GM21529 (cell line): ENCODE measurements around the gene SDS.

Source experiments
- ATAC-seq: cut with Tn5 transposase; IDR thresholded peaks from one replicate; pipeline ENCODE4 v1.9.1; 2021; ENCODE audit not compliant: unreplicated experiment

SDS gene

GRCh38 chr12:113403435-113404415 is at the start of gene SDS:
Gene SDS, minus strand, starts transcription at chr12:113403887. Its CDS starts 4,179 bp downstream, at chr12:113399708.
- no peak for ATAC-seq

GRCh38 chr12:113453330-113453729 is 49.6 kb upstream of the SDS start:
- ATAC-seq = no peak

GRCh38 chr12:113452458-113452857 is 48.8 kb upstream of the SDS start:
- ATAC-seq = no peak

GRCh38 chr12:113449839-113450238 is 46.2 kb upstream of the SDS start:
- ATAC-seq = no peak

- ATAC-seq = no peak
Observed at GRCh38 chr12:113449299-113449698, 45.6 kb upstream of the SDS start.

GRCh38 chr12:113448873-113449272 is 45.2 kb upstream of the SDS start:
- ATAC-seq = no peak

GRCh38 chr12:113445544-113446171 is 42.0 kb upstream of the SDS start:
- ATAC-seq = no peak

- no peak for ATAC-seq
Observed at GRCh38 chr12:113443030-113443539, 39.4 kb upstream of the SDS start.

GRCh38 chr12:113440947-113441782 is 37.5 kb upstream of the SDS start:
- no peak for ATAC-seq

GRCh38 chr12:113440336-113440735 is 36.6 kb upstream of the SDS start:
- no peak for ATAC-seq

GRCh38 chr12:113439606-113440030 is 35.9 kb upstream of the SDS start:
- ATAC-seq = no peak

GRCh38 chr12:113439301-113439597 is 35.6 kb upstream of the SDS start:
- ATAC-seq = no peak

GRCh38 chr12:113438523-113439300 is 35.0 kb upstream of the SDS start:
- ATAC-seq = no peak

- ATAC-seq = no peak
Observed at GRCh38 chr12:113437729-113438100, 34.0 kb upstream of the SDS start.

GRCh38 chr12:113436993-113437728 is 33.5 kb upstream of the SDS start:
- ATAC-seq = no peak

- no peak for ATAC-seq
Observed at GRCh38 chr12:113436586-113436985, 32.9 kb upstream of the SDS start.

- ATAC-seq = no peak
Observed at GRCh38 chr12:113435367-113435766, 31.7 kb upstream of the SDS start.

- ATAC-seq = no peak
Observed at GRCh38 chr12:113432986-113433385, 29.3 kb upstream of the SDS start.

- ATAC-seq = no peak
Observed at GRCh38 chr12:113428482-113428881, 24.8 kb upstream of the SDS start.

GRCh38 chr12:113427882-113428281 is 24.2 kb upstream of the SDS start:
- ATAC-seq = no peak
